Keratinocyte (primary cell): Measurements from ENCODE around the gene CKM.

Source experiments
- CTCF ChIP-seq, 3 experiments: IDR thresholded peaks in 1 of 3; conservative IDR thresholded peaks in 1 of 3; optimal IDR thresholded peaks in 1 of 3; 2 replicates in 2 of 3; 3 replicates in 1 of 3; pipeline versions ENCODE3 to v1.5.1; 2011; ENCODE audit warnings: low read length in 3 of 3, mild to moderate bottlenecking in 3 of 3, moderate library complexity in 2 of 3, control low read depth in 1 of 3, inconsistent platforms in 1 of 3; ENCODE audit not compliant: insufficient read depth in 2 of 3; ENCODE audit errors: extremely low read depth in 1 of 3
- EZH2 ChIP-seq: IDR thresholded peaks from one replicate; pipeline ENCODE4 v1.6.1; 2012; ENCODE audit warnings: inconsistent platforms, mild to moderate bottlenecking, low read length, moderate library complexity

- no peak for TF ChIP-seq EZH2
- no peak for TF ChIP-seq CTCF (optimal IDR thresholded peaks at IDR 0.05 in 1 of 3, IDR thresholded peaks at IDR 0.05 in 1 of 3, conservative IDR thresholded peaks at IDR 0.05 in 1 of 3; ENCODE audit: extremely low read depth in 1 of 3, insufficient read depth in 2 of 3, low read length in 3 of 3)
These were observed 41.3 kb upstream of the CKM start for GRCh38 chr19:45363861-45364459.
